ENCODE results near the gene PPP1CA.

Gene PPP1CA

GRCh38 chr11:67355023-67355793 is 46.5 kb downstream of the PPP1CA start:
- no peak for TF ChIP-seq CTCF (conservative IDR thresholded peaks at IDR 0.05; ENCODE audit: low read depth, low read length)
- H3K4me3 ChIP-seq (ENCODE audit: low read length), result no peak overlapping the region
- no peak for DNase-seq (ENCODE audit: low read depth)

- DNase-seq (ENCODE audit: low read depth), result peak; percentile 76
- H3K4me3 ChIP-seq (ENCODE audit: low read length), result peak overlapping the region; percentile 83
- peak; percentile 2 for TF ChIP-seq CTCF (conservative IDR thresholded peaks at IDR 0.05; ENCODE audit: low read depth, low read length)
Observed at GRCh38 chr11:67354075-67355022, 47.3 kb downstream of the PPP1CA start.

GRCh38 chr11:67353317-67354074 is 48.2 kb downstream of the PPP1CA start, which contains the start of gene POLD4:
Gene POLD4 (minus strand): TSS chr11:67353546. CDS start chr11:67353399, 147 bp downstream.
- no peak for TF ChIP-seq CTCF (conservative IDR thresholded peaks at IDR 0.05; ENCODE audit: low read depth, low read length)
- DNase-seq (ENCODE audit: low read depth), result peak; percentile 73
- peak within 1 kb of the TSS; percentile 83 for H3K4me3 ChIP-seq (ENCODE audit: low read length)

- DNase-seq (ENCODE audit: low read depth), result no peak
- no peak for TF ChIP-seq CTCF (conservative IDR thresholded peaks at IDR 0.05; ENCODE audit: low read depth, low read length)
- H3K4me3 ChIP-seq (ENCODE audit: low read length), result peak overlapping the region; percentile 83
Observed at GRCh38 chr11:67352546-67353316, 48.9 kb downstream of the PPP1CA start.

GRCh38 chr11:67351275-67352005 is 50.2 kb downstream of the PPP1CA start:
- no peak overlapping the region for H3K4me3 ChIP-seq (ENCODE audit: low read length)
- peak; percentile 95 for TF ChIP-seq CTCF (conservative IDR thresholded peaks at IDR 0.05; ENCODE audit: low read depth, low read length)
- no peak for DNase-seq (ENCODE audit: low read depth)
